Keratinocyte (primary cell): Measurements from ENCODE around the gene HAND1. TPM values are rescaled to one million over a fixed set of nuclear protein-coding genes. Genes with fewer than 3 reads are reported as not detected.

Experiments used
- DNase-seq: peaks from one replicate; pipeline ENCODE4 v3.0.0-alpha.2; 2011; ENCODE audit warnings: low read depth, missing footprints, low spot score
- FAIRE-seq: peaks from 2 replicates; lab custom pipeline; 2011; peaks lifted over from hg19 to GRCh38; lab: Jason Lieb, UNC
- H2AFZ ChIP-seq: 2 replicates; pipeline ENCODE4 v1.6.0; 2012; ENCODE audit warnings: low read length, control low read depth, inconsistent platforms; ENCODE audit not compliant: control insufficient read depth
- H3K27ac ChIP-seq: 2 replicates; pipeline ENCODE4 v1.5.1; 2011; ENCODE audit warnings: low read length; ENCODE audit not compliant: control insufficient read depth, insufficient read depth
- H3K27me3 ChIP-seq: 3 replicates; pipeline ENCODE4 v1.6.0; 2011; ENCODE audit warnings: low read length; ENCODE audit not compliant: control insufficient read depth, insufficient read depth; ENCODE audit errors: extremely low read depth
- H3K36me3 ChIP-seq, 2 experiments: 2 replicates in 1 of 2; 3 replicates in 1 of 2; pipeline ENCODE4 v1.5.1; 2011; ENCODE audit warnings: low read length in 2 of 2, mild to moderate bottlenecking in 1 of 2; ENCODE audit not compliant: control insufficient read depth in 2 of 2, insufficient read depth in 2 of 2; ENCODE audit errors: extremely low read depth in 1 of 2
- H3K4me1 ChIP-seq: 3 replicates; pipeline ENCODE4 v1.5.1; 2011; ENCODE audit warnings: low read length; ENCODE audit not compliant: control insufficient read depth, insufficient read depth; ENCODE audit errors: extremely low read depth
- H3K4me2 ChIP-seq: 3 replicates; pipeline ENCODE4 v1.6.0; 2011; ENCODE audit warnings: low read depth, low read length; ENCODE audit not compliant: control insufficient read depth, insufficient read depth; ENCODE audit errors: extremely low read depth
- H3K4me3 ChIP-seq, 3 experiments: fragments of 200-600 bp in 1 of 3; sonication (generic) in 1 of 3; 2 replicates in 2 of 3; 3 replicates in 1 of 3; pipeline ENCODE4 v1.5.1; 2011 to 2016; ENCODE audit warnings: low read length in 3 of 3, mild to moderate bottlenecking in 3 of 3, control low read depth in 2 of 3, inconsistent platforms in 1 of 3, low read depth in 1 of 3, mixed read lengths in 1 of 3, mixed run types in 1 of 3, moderate library complexity in 1 of 3; ENCODE audit not compliant: control insufficient read depth in 2 of 3, insufficient read depth in 2 of 3; ENCODE audit errors: extremely low read depth in 1 of 3
- H3K79me2 ChIP-seq: 2 replicates; pipeline ENCODE4 v1.6.0; 2012; ENCODE audit warnings: low read length; ENCODE audit not compliant: control insufficient read depth, insufficient read depth
- H3K9ac ChIP-seq: 3 replicates; pipeline ENCODE4 v1.6.0; 2011; ENCODE audit warnings: low read length; ENCODE audit not compliant: control insufficient read depth, insufficient read depth; ENCODE audit errors: extremely low read depth
- H3K9me1 ChIP-seq: 3 replicates; pipeline ENCODE4 v1.6.0; 2011; ENCODE audit warnings: low read length; ENCODE audit not compliant: control insufficient read depth, insufficient read depth; ENCODE audit errors: extremely low read depth
- H3K9me3 ChIP-seq: 2 replicates; pipeline ENCODE4 v1.5.1; 2012; ENCODE audit warnings: low read depth, low read length; ENCODE audit not compliant: control insufficient read depth
- H4K20me1 ChIP-seq: 3 replicates; pipeline ENCODE4 v1.6.0; 2011; ENCODE audit warnings: low read length; ENCODE audit not compliant: control insufficient read depth, insufficient read depth; ENCODE audit errors: extremely low read depth
- EZH2 ChIP-seq: IDR thresholded peaks from one replicate; pipeline ENCODE4 v1.6.1; 2012; ENCODE audit warnings: inconsistent platforms, mild to moderate bottlenecking, low read length, moderate library complexity
- dilution Hi-C: fragments of 300-500 bp; cut with MboI; formaldehyde crosslinking; loops from one replicate; pipeline ENCODE4 v1.7.0; 2020; ENCODE audit warnings: low sequenced_read_pairs; ENCODE audit not compliant: extremely low pct_ligation_motif_present
- polyA plus RNA-seq, 5 experiments: library from polyadenylated mRNA; depleted of rRNA in 3 of 5; stranded (reverse) in 3 of 5; stranded (forward) in 1 of 5; unstranded in 1 of 5; fragments of >200 nt; gene quantifications; 1 replicate in 1 of 5; 2 replicates in 3 of 5; 3 replicates in 1 of 5; pipeline versions ENCODE4 v1.2.1 to v1.2.3, GENCODE V29; 2011 to 2012; ENCODE audit warnings: missing spikeins in 2 of 5, low read depth in 1 of 5, low replicate concordance in 1 of 5
- TF ChIP-seq, protein P1 (sequence below), 3 experiments: IDR thresholded peaks in 1 of 3; conservative IDR thresholded peaks in 1 of 3; optimal IDR thresholded peaks in 1 of 3; 2 replicates in 2 of 3; 3 replicates in 1 of 3; pipeline versions ENCODE3 to v1.5.1; 2011; ENCODE audit warnings: low read length in 3 of 3, mild to moderate bottlenecking in 3 of 3, moderate library complexity in 2 of 3, control low read depth in 1 of 3, inconsistent platforms in 1 of 3; ENCODE audit not compliant: insufficient read depth in 2 of 3; ENCODE audit errors: extremely low read depth in 1 of 3

Gene HAND1
- polyA plus RNA-seq, 1 donor (not counting 4 experiments of a cell fraction or from before 2014, with no cell fraction given), result not detected

DNA sequence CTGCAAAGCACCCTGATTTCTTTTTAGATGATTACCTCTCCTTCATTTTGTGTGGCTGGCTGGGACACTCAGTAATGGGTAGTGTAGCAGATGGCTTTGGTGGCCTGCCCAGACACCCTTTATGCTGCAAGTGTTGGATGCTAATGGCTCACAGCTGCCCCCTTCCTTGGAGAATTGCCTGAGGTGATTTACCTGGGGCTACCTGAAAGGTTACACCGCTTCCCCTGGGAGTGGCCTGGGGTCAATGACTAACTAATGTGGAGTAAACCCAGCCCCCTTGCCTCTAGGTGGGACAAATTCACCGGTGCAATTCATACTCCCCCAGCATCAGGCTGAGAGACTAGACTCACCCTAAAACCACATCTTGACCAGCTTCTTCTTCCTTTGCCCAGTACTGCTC lies 23.5 kb upstream of the HAND1 start:
- Histone ChIP-seq H3K36me3 (no peaks in the 10 kb centered on the region), H3K27me3 (peaks cover 5% of the 10 kb centered on the region), H3K9me1 (no peaks in the 10 kb centered on the region), H3K27ac (no peak overlapping the region), H3K9ac (no peak overlapping the region), H3K9me3 (no peaks in the 10 kb centered on the region), H3K4me2 (no peak overlapping the region), H3K4me1 (no peaks in the 10 kb centered on the region), H2AFZ (no peak overlapping the region), H3K79me2 (no peaks in the 10 kb centered on the region), H3K4me3 (no peak overlapping the region), H4K20me1 (no peaks in the 10 kb centered on the region)
- DNase-seq, result no peak
- TF ChIP-seq, protein P1, sequence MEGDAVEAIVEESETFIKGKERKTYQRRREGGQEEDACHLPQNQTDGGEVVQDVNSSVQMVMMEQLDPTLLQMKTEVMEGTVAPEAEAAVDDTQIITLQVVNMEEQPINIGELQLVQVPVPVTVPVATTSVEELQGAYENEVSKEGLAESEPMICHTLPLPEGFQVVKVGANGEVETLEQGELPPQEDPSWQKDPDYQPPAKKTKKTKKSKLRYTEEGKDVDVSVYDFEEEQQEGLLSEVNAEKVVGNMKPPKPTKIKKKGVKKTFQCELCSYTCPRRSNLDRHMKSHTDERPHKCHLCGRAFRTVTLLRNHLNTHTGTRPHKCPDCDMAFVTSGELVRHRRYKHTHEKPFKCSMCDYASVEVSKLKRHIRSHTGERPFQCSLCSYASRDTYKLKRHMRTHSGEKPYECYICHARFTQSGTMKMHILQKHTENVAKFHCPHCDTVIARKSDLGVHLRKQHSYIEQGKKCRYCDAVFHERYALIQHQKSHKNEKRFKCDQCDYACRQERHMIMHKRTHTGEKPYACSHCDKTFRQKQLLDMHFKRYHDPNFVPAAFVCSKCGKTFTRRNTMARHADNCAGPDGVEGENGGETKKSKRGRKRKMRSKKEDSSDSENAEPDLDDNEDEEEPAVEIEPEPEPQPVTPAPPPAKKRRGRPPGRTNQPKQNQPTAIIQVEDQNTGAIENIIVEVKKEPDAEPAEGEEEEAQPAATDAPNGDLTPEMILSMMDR (optimal IDR thresholded peaks at IDR 0.05 in 1 of 3, IDR thresholded peaks at IDR 0.05 in 1 of 3, conservative IDR thresholded peaks at IDR 0.05 in 1 of 3; ENCODE audit: extremely low read depth in 1 of 3, insufficient read depth in 2 of 3, low read length in 3 of 3), result no peak
- TF ChIP-seq EZH2, result no peak
- no peak for FAIRE-seq
- dilution Hi-C loops, result no loop called here

DNA sequence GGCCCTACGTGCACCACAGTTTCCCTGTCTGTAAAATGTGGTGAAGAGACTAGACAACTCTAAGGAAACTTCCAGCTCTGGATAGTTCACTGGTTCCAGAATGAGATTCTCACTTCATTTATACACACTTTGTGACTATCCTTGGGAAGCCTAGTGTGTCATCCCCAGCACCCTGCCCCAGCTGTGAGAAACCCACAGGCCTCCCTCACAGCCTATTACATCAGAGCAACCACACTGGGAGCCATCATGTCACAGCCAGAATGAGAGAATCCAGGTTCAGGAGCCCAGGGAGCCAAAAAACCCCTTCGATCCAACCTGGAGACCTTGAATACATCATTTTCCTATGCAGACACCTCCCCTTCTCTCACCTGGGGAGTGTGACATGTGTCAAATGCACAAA lies 21.0 kb upstream of the HAND1 start:
- Histone ChIP-seq H3K36me3 (no peaks in the 10 kb centered on the region), H3K4me2 (no peak overlapping the region), H3K9me1 (no peaks in the 10 kb centered on the region), H3K4me3 (no peak overlapping the region), H3K9me3 (no peaks in the 10 kb centered on the region), H4K20me1 (no peaks in the 10 kb centered on the region), H3K27ac (no peak overlapping the region), H3K4me1 (no peaks in the 10 kb centered on the region), H3K79me2 (no peaks in the 10 kb centered on the region), H3K9ac (no peak overlapping the region), H3K27me3 (peaks cover 16% of the 10 kb centered on the region), H2AFZ (no peak overlapping the region)
- TF ChIP-seq EZH2, result no peak
- TF ChIP-seq, protein P1 (optimal IDR thresholded peaks at IDR 0.05 in 1 of 3, IDR thresholded peaks at IDR 0.05 in 1 of 3, conservative IDR thresholded peaks at IDR 0.05 in 1 of 3; ENCODE audit: extremely low read depth in 1 of 3, insufficient read depth in 2 of 3, low read length in 3 of 3), result no peak
- DNase-seq (no peak), FAIRE-seq (no peak)
- dilution Hi-C loops, result no loop called here
